ENCODE data around the gene DCXR.

DNA sequence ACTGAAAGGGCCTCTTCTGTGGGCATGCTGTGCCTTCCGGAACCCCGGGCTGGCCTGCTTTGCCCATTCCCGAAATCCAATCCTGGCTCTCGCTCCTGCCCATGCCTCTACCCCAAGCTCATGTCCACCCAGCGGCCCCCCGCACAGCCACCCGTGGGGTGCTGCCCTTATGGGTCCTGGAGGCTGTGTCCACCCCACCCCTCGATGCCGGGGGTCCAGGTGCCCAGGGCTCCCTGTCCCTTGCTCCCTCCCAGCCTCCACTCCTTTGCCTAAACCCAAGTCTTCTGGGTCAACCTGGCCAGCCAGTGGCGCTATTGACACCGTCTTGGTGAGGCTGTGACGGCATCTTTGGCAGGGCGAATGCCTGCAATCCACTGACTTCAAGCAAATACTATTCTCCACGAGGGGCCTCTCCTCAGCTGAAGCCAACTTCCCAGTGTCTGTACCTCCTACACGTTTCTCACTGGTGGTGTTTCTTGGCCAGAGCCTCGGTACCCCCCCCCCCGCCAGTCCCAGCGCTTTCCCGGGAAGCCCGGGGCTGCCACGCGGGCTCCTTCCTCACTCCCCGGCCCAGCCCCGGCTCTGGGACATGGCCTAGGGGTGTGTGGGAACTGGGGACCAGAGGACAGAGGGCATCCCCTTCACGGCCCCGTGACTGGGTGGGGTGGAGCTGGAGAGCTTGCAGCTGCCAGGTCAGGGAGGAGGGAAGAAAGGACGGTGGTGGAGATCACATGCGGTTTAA, 40.3 kb upstream of the DCXR start:
- TF ChIP-seq, protein P1, sequence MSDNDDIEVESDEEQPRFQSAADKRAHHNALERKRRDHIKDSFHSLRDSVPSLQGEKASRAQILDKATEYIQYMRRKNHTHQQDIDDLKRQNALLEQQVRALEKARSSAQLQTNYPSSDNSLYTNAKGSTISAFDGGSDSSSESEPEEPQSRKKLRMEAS (IDR thresholded peaks at IDR 0.05; ENCODE audit: low read depth, low read length): no peak
- TF ChIP-seq, protein P2, sequence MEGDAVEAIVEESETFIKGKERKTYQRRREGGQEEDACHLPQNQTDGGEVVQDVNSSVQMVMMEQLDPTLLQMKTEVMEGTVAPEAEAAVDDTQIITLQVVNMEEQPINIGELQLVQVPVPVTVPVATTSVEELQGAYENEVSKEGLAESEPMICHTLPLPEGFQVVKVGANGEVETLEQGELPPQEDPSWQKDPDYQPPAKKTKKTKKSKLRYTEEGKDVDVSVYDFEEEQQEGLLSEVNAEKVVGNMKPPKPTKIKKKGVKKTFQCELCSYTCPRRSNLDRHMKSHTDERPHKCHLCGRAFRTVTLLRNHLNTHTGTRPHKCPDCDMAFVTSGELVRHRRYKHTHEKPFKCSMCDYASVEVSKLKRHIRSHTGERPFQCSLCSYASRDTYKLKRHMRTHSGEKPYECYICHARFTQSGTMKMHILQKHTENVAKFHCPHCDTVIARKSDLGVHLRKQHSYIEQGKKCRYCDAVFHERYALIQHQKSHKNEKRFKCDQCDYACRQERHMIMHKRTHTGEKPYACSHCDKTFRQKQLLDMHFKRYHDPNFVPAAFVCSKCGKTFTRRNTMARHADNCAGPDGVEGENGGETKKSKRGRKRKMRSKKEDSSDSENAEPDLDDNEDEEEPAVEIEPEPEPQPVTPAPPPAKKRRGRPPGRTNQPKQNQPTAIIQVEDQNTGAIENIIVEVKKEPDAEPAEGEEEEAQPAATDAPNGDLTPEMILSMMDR (IDR thresholded peaks at IDR 0.05; ENCODE audit: low read depth, low read length): no peak
- no peak for TF ChIP-seq POLR2A (IDR thresholded peaks at IDR 0.05; ENCODE audit: extremely low read depth, insufficient read length)
